ENCODE results near the gene MAP3K4. TPM values are rescaled to one million over a fixed set of nuclear protein-coding genes. Genes with fewer than 3 reads are reported as not detected.

MAP3K4 gene
- total and polyA plus RNA-seq, 9 donors: 15.6 to 52.3 (median 38.6) TPM

- TF ChIP-seq EP300 (IDR thresholded peaks at IDR 0.05) (no peak), POLR2A (IDR thresholded peaks at IDR 0.05) (no peak), CTCF (IDR thresholded peaks at IDR 0.05) (no peak)
- H3K9me3 ChIP-seq: no peaks in the 10 kb centered on the region
- DNase-seq: no peak
- intact Hi-C loops (cut with DNase I): no loop called here
- no peaks in the 10 kb centered on the region for H3K36me3 ChIP-seq
- no peak overlapping the region for H3K27ac ChIP-seq
- peaks cover 5% of the 10 kb centered on the region for H3K4me1 ChIP-seq (ENCODE audit: insufficient read depth)
- 95 to 96% (median 96%) methylated on average over 11 of the region's 11 CpGs for WGBS, 3 donors
- no peak overlapping the region for H3K4me3 ChIP-seq
- H3K27me3 ChIP-seq: no peaks in the 10 kb centered on the region
Measured at GRCh38 chr6:161166176-161166575, 174.6 kb downstream of the MAP3K4 start.

GRCh38 chr6:161166677-161167076, 175.1 kb downstream of the MAP3K4 start:
- Histone ChIP-seq H3K9me3 (no peaks in the 10 kb centered on the region), H3K4me3 (no peak overlapping the region), H3K27me3 (no peaks in the 10 kb centered on the region), H3K36me3 (no peaks in the 10 kb centered on the region), H3K27ac (no peak overlapping the region), H3K4me1 (ENCODE audit: insufficient read depth) (peaks cover 5% of the 10 kb centered on the region)
- intact Hi-C loops (cut with DNase I): no loop called here
- no peak for TF ChIP-seq EP300 (IDR thresholded peaks at IDR 0.05)
- no peak for TF ChIP-seq POLR2A (IDR thresholded peaks at IDR 0.05)
- no peak for TF ChIP-seq CTCF (IDR thresholded peaks at IDR 0.05)
- WGBS, 3 donors: 92 to 95% (median 95%) methylated on average over 5 of the region's 5 CpGs
- no peak for DNase-seq

Measured in ovary (tissue), 9 donors.